GM20431 (cell line): ENCODE data around the gene NOVA2.

Source experiments
- in situ Hi-C: fragments of 300-500 bp; cut with MseI, MboI; formaldehyde crosslinking; loops from one replicate; pipeline ENCODE4 v1.15.0; 2020; ENCODE audit warnings: low sequenced_read_pairs; ENCODE audit not compliant: unreplicated experiment

NOVA2 gene

GRCh38 chr19:46000491-46001246 lies 27.0 kb upstream of the NOVA2 start:
- in situ Hi-C loops: no loop called here

- in situ Hi-C loops: no loop called here
Measured at GRCh38 chr19:45999653-46000121, 26.0 kb upstream of the NOVA2 start.

DNA sequence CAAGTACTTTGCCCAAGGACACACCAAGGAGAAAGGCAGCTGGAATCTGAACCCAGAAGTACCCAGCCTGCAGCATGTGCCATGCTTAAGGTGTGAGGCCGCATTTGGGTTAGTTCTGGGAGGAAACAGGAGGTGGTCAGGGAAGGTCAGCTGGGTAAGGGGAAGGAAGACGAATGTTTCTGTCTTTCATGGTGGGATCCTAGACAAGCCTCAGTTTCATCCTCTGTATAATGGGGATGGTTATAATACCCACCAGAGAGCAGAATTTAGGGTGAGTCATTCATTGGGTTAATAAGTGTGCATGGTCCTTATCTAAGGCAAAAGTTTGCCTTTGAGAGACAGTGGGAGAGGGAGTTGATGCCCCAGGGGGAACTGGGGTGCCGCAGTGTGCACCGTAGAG lies 25.2 kb upstream of the NOVA2 start:
- in situ Hi-C loops: no loop called here

DNA sequence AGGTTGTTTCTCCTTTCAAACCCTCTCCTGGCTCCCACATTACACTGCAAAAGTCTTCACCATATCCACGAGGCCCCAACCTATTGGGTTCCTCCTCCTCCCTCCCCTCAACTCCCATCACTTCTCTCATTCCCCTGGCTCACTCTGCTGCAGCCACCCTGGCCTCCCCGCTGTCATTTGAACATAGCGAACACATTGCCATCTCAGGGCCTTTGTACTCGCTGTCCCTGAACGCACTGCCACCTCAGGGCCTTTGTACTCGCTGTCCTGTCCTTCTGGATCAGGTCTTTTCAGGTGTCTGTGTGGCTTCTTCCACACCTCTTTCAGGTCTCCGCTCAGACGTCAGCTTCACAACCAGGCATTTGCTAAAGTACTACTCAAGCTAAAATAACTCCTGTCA lies 23.3 kb upstream of the NOVA2 start:
- in situ Hi-C loops: no loop called here

DNA sequence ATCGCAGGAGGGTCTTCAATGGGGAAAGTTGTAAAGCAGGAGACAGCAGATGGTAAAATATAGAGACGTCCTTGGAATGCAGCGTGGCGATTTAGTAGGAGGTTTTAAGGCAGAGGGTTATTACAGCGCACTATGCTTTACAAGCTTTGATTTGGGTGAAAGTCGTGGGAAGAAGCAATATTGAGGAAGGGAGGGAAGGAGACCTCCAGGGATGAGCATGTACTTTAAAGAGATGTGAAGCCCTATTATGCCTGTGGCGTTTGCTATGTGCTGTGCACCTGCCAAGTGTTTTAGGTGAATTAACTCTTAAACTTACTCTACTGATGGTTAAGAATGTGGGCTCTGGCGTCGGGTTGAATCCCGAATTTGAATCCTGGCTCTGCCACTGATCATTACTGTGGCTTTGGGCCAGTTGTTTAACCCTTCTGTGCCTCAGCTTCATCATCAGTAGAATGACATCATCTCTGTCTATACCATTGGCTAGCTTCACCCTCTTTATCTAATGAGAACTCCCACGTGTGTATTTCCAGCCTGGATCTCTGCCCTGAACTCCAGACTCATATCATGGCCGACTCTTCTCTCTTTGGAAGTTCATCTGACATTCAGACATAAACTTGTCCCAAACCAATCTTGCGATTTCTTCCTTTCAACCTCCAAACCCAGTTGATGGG lies 22.2 kb upstream of the NOVA2 start:
- in situ Hi-C loops: no loop called here

DNA sequence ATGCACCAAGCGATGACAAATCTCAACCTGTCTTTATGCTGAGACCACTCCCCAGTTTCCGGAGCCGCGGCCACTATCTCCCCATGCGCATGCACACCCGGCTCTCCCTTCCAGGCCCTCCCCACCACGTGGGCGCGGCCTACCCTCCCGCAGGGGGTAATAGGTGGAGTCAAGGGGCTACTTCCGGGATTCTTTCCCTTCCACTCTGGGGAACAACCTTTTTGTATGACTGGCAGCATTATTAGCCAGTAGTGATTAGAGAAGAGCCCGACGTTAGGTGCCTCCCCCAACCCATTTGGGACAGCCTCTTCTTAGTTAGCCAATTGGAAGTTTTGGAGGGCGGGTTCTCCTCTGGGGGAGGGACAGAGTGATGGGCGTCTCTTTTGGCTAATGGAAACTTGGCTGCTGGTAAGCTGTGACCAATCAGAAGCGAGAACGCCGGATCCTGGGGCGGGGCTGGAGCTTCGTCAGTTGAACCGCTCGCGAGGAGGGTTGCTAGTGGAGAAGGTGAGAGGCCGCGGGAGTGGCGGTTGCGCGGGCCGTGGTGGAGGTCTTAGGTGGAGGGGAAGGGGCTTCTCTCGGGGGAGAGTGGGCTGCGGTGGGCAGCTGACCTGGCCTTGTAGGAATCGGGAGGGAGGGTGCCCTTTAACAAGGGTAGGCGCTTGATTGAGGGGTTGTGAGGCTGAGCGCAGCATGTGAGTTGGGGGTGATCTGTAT lies 21.5 kb upstream of the NOVA2 start, which contains the start of gene CCDC61:
CCDC61 (plus strand) TSS at position 470 of the 717 bp plus-strand sequence. CDS start 7,552 bp downstream, outside the sequence.
- in situ Hi-C loops: no loop called here

DNA sequence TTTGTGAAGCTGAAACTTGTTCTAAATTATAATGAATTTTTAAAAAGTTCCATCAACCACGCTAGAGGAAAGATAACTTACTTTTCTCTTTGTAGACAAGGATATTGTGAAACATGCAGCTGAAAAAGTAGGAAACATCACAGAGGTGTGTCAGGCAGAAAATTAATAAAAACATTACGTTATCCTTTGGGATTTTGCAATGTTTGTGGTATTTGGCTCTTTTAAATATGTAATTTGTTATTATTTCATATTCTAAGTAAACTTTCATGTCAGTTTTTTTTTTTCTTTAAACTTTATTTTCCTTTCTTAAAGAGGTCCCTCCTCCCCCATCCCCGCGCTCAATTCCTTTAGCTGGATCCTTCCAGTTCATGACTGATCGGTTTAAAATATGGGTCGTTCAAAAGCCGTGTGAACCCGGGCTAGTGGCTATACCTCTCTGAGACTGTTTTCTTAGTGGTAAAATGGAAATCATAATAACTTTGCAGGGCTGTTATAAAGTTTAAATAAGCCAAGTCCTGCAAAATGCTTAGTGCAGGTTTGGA lies 20.9 kb upstream of the NOVA2 start:
- in situ Hi-C loops: no loop called here

DNA sequence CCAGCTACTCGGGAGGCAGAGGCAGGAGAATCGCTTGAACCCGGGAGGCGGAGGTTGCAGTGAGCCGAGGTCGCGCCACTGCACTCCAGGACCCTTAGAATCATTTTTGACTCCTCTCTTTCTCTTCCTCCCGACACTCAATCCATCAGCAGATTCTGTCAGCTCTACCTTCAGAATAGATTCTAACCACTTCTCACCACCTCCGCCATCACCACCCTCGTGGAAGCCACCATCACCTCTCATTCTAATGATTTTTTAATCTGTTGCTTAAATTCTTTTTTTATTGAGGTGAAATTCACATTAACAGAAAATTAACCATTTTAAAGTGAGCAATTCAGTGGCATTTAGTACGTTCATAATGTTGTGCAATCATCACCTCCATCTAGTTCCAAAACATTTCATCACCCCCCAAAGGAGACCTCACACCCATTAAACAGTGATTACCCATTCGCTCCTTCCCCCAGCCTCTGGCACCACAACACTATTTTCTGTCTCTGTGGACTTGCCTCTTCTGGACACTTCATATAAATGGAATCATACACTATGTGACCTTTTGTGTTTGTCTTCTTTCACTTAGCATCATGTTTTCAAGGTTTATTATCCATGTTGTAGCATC lies 16.6 kb upstream of the NOVA2 start:
- in situ Hi-C loops: no loop called here

GRCh38 chr19:45985321-45985720 lies 11.7 kb upstream of the NOVA2 start:
- in situ Hi-C loops: no loop called here

- in situ Hi-C loops: no loop called here
Measured at GRCh38 chr19:45981350-45981749, 7.7 kb upstream of the NOVA2 start.

GRCh38 chr19:45978156-45978555 lies 4.5 kb upstream of the NOVA2 start:
- in situ Hi-C loops: no loop called here

DNA sequence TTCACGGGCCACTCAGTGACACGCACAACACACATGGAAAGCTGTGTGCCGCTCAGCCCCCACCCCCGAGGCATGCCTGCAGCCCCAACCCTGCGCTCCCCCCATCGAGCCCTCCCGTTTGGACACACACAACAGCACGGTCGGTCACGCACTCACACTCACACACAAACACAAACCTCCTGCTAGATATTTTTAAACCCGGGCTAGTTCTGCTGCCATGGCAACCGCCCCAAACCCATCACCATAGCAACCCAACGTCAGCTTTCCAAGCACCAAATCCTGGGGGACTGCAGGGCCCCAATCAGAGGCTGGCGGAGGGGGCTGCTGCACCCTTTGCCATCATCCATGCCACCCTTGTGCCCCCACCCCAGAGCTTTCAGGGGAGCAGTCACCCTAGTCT lies 2.5 kb upstream of the NOVA2 start:
- in situ Hi-C loops: no loop called here

- in situ Hi-C loops: no loop called here
Measured at GRCh38 chr19:45975306-45976070, 1.8 kb upstream of the NOVA2 start.

DNA sequence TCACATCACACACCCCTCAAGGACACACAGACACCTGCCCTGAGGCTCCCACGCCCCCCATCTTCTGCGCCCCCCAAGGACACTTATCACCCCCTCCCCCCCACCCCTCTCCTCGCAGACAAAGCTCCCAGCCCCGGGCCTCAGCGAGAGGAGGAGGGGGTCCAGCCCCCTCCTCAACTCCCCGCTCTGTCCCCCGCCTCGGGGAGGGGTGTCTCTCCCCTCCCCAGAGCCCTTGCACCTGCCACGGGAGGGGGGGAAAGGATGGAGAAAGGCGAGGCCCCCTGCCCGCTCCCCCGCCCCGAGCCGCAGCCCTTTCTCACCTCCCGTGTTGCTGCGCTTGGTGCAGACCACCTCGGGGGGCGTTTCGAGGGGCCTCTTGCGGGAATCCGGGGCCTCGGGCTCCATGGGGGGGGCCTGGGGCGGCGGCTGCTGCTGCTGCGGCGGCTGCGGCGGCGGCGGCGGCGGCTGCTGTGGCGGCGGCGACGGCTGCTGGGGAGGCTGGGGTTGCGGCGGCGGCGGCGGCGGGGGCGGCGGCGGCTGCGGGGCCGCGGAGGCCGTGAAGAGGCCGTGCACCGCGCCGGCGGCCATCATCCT lies 621 bp downstream of the NOVA2 start:
- in situ Hi-C loops: no loop called here

DNA sequence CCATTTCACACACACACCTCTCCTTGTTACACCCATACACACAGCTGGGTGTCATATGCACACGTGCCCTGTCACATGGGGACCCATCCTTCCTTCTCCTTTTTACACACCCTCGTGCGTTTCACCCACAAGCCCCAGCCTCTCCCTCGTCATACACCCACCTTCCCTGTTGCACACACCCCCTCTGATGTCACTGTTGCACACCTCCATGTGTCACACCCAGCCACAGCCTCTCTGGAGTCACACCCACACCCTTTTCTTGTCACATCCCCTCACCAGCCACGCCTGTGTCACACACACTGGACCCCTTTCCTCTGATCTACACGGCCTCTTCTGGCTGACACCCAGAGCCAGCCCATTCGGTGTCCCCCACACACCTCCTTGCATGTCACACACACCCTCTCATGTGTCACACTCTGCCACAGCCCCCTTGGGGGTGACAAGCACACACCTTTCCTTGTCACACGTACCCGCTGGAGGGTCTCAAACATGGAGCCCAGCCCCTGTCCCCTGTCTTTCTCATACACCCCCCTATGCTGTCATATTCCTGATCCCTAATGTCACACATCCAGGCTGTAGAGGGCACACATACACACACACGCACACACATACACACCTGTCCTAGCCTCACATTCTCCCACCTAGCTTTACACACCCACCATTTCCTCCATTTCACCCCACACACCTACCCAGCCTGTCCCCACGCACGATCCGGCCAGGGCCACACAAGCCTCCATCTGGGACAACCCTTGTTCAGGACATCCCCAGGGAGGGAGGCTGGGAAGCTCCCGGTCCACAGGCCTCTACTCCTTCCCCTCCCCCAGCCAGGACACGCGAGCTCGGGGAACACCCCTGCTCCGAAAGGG lies 1.4 kb downstream of the NOVA2 start:
- in situ Hi-C loops: no loop called here

DNA sequence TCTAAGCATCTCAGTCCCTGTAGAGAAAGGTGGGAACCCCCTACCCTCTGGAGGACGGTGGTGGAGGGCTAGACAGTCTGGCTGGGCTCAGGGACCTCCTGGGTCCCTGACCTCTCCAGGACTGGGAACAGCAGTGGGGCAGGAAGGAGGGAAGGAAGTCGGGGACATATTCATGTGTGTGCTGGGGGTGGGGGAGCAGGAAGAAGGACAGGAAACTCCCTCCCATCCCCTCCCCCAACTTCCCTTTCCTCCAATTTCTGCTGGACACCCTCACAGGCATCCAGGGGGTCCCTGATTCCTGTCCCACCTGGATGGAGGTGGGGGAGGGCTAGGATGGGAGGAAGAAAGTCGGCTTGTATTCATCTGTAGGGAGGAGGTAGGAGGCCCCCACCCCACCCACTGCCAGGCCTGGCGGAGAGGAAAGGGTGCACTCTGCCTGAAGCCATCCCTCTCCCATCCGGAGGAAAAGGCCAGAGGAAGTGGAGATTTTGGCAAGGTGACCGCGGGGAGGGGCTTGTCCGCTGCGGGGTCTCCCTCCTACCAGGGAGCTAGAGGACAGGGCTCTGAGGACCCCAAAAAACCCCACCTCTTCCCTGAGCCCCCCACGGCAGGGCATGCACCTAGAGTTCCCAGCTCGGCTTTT lies 2.3 kb downstream of the NOVA2 start:
- in situ Hi-C loops: no loop called here

DNA sequence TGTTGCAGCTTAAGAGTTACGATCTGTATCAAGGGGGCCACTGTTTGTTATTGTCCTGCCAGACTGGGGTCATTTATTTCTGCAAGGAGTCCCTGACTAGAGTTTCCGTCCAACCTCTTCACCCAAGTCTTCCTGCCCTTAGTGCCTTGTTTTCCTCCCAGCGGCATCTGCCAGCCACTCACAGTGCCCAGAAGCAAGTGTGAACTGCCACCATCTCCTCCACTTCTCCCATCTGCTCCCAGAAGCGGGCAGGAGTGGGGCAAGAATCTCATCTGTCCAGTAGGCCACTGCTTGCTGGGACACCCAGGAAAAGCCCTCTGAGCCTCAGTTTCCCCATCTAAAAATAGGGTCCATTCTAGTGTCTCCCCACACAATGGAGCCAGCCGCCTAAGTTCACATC lies 4.0 kb downstream of the NOVA2 start:
- in situ Hi-C loops: no loop called here

DNA sequence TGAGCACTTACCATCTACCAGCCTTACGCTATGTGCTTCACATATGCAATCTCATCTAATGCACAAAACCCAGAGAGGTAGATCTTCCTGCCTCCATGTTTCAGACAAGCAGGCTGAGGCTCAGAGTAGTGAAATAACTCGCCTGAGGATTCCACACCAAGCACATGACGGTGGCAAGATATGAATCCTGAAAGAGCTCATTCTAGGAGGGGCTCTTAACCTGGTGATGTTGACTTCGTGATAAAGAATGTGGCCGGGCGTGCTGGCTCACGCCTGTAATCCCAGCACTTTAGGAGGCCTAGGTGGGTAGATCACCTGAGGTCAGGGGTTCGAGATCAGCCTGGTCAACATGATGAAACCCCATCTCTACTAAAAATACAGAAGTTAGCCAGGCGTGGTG lies 5.0 kb downstream of the NOVA2 start:
- in situ Hi-C loops: no loop called here
